CD4-positive, alpha-beta T cell (primary cell): Measurements from ENCODE around the gene SERPINE3. TPM values are rescaled to one million over a fixed set of nuclear protein-coding genes. Genes with fewer than 3 reads are reported as not detected.

Source experiments
- ATAC-seq: fragments of 200-7000 bp; cut with Tn5 transposase; one replicate; pipeline ENCODE4 v1.10.0; 2022; ENCODE audit warnings: mild to moderate bottlenecking; ENCODE audit not compliant: poor library complexity
- CTCF ChIA-PET: fragments of 350-600 bp; sonication (Branson Sonifier 250); formaldehyde crosslinking; loops from one replicate; lab custom pipeline; 2021; ENCODE audit warnings: antibody characterized with exemption, inconsistent platforms; lab: Charles Lee
- POLR2A ChIA-PET: fragments of 350-600 bp; sonication (Branson Sonifier 250); formaldehyde crosslinking; loops from one replicate; lab custom pipeline; 2021; ENCODE audit warnings: antibody characterized with exemption, inconsistent platforms; lab: Charles Lee
- DNase-seq, 14 experiments: peaks; one replicate each; pipeline ENCODE4 v3.0.0-alpha.2; 2013 to 2020; ENCODE audit warnings: mixed read lengths in 2 of 14
- H3K27ac ChIP-seq, 2 donors: one replicate each; pipeline versions ENCODE4 v1.5.1 to v1.7.0; 2013; ENCODE audit warnings: low read length in 2 of 2, low read depth in 1 of 2, mild to moderate bottlenecking in 1 of 2
- H3K27me3 ChIP-seq, 2 experiments: 1 replicate in 1 of 2; 2 replicates in 1 of 2; pipeline versions ENCODE4 v1.6.1 to v1.7.0; 2013; ENCODE audit warnings: low read length in 2 of 2, control low read depth in 1 of 2, mild to moderate bottlenecking in 1 of 2, moderate library complexity in 1 of 2; ENCODE audit not compliant: insufficient read depth in 2 of 2, control insufficient read depth in 1 of 2
- H3K36me3 ChIP-seq: one replicate; pipeline ENCODE4 v1.6.1; 2013; ENCODE audit warnings: low read length, control low read depth; ENCODE audit not compliant: insufficient read depth
- H3K4me1 ChIP-seq: one replicate; pipeline ENCODE4 v1.6.1; 2013; ENCODE audit warnings: low read length, control low read depth; ENCODE audit not compliant: insufficient read depth
- H3K4me3 ChIP-seq: one replicate; pipeline ENCODE4 v1.5.1; 2013; ENCODE audit warnings: mild to moderate bottlenecking, low read length, moderate library complexity
- H3K9me3 ChIP-seq, 2 experiments: 1 replicate in 1 of 2; 2 replicates in 1 of 2; pipeline versions ENCODE4 v1.6.1 to v1.7.0; 2013; ENCODE audit warnings: low read length in 2 of 2, mild to moderate bottlenecking in 2 of 2, control low read depth in 1 of 2, moderate library complexity in 1 of 2; ENCODE audit not compliant: control insufficient read depth in 1 of 2, insufficient read depth in 1 of 2
- H3K27ac Mint-ChIP-seq: one replicate; pipeline ENCODE4 v1.8.0; 2020; ENCODE audit warnings: mixed read lengths
- H3K27me3 Mint-ChIP-seq: one replicate; pipeline ENCODE4 v1.8.0; 2021; ENCODE audit warnings: mixed read lengths
- H3K36me3 Mint-ChIP-seq: one replicate; pipeline ENCODE4 v1.8.0; 2021; ENCODE audit warnings: low read depth, mixed read lengths
- H3K4me1 Mint-ChIP-seq: one replicate; pipeline ENCODE4 v1.8.0; 2021; ENCODE audit warnings: low read depth, mixed read lengths
- H3K4me3 Mint-ChIP-seq: one replicate; pipeline ENCODE4 v1.8.0; 2020; ENCODE audit warnings: mild to moderate bottlenecking, mixed read lengths
- H3K9me3 Mint-ChIP-seq: one replicate; pipeline ENCODE4 v1.8.0; 2020; ENCODE audit warnings: mixed read lengths
- CTCF ChIP-seq: fragments of 200-600 bp; IDR thresholded peaks from one replicate; pipeline ENCODE4 v1.8.0; 2022; ENCODE audit warnings: antibody characterized with exemption, mild to moderate bottlenecking
- intact Hi-C, 2 experiments: fragments of 100-400 bp; cut with DNase I in 1 of 2; cut with micrococcal nuclease in 1 of 2; formaldehyde crosslinking; loops; one replicate each; pipeline versions ENCODE4 v1.15.1 to v1.9.0; 2023 to 2025; cut with DNase I, micrococcal nuclease
- total RNA-seq, 174 experiments: library from RNA in 2 of 174; stranded (reverse) in 2 of 174; gene quantifications; one replicate each; pipeline ENCODE4 v1.2.3 and lab custom pipeline; 2021 to 2026

SERPINE3 gene
- total RNA-seq, 2 experiments from 2014 or later = not detected

GRCh38 chr13:51347099-51347498, 7.6 kb downstream of the SERPINE3 start:
- Histone ChIP-seq H3K9me3 (no peaks in the 10 kb centered on the region), H3K27ac (no peak overlapping the region), H3K27me3 (no peaks in the 10 kb centered on the region), H3K4me1 (no peaks in the 10 kb centered on the region), H3K4me3 (no peak overlapping the region), H3K36me3 (no peaks in the 10 kb centered on the region)
- no peak for TF ChIP-seq CTCF
- ChIA-PET POLR2A (no interaction called here), CTCF (no interaction called here)
- Mint-ChIP-seq H3K27ac (no peak overlapping the region), H3K4me3 (no peak overlapping the region), H3K36me3 (peaks cover under 1% of the 10 kb centered on the region), H3K27me3 (no peaks in the 10 kb centered on the region), H3K9me3 (no peaks in the 10 kb centered on the region), H3K4me1 (no peaks in the 10 kb centered on the region)
- intact Hi-C loops = no loop called here
- DNase-seq (no peak), ATAC-seq (no peak)

- Mint-ChIP-seq H3K27ac (no peak overlapping the region), H3K9me3 (no peaks in the 10 kb centered on the region), H3K36me3 (peaks cover 7% of the 10 kb centered on the region), H3K4me3 (no peak overlapping the region), H3K4me1 (no peaks in the 10 kb centered on the region), H3K27me3 (no peaks in the 10 kb centered on the region)
- ChIA-PET CTCF (no interaction called here), POLR2A (interaction anchor here (0.5 kb wide), 1 partner anchor 848 kb away, joined by 5 read pairs; no protein-coding TSS in a partner anchor)
- no peaks in the 10 kb centered on the region for H3K27me3 ChIP-seq
- H3K27ac ChIP-seq = no peak overlapping the region
- TF ChIP-seq CTCF = no peak
- ATAC-seq (no peak), DNase-seq (no peak)
- H3K9me3 ChIP-seq = no peaks in the 10 kb centered on the region
- no peaks in the 10 kb centered on the region for H3K36me3 ChIP-seq
- intact Hi-C loops = no loop called here
- no peaks in the 10 kb centered on the region for H3K4me1 ChIP-seq
- no peak overlapping the region for H3K4me3 ChIP-seq
Measured at GRCh38 chr13:51348069-51348967, 8.8 kb downstream of the SERPINE3 start.

- CTCF ChIA-PET = no interaction called here
- Histone ChIP-seq H3K36me3 (no peaks in the 10 kb centered on the region), H3K4me1 (no peaks in the 10 kb centered on the region), H3K9me3 (no peaks in the 10 kb centered on the region), H3K27me3 (no peaks in the 10 kb centered on the region), H3K27ac (no peak overlapping the region), H3K4me3 (no peak overlapping the region)
- no peak for DNase-seq
- no peak for TF ChIP-seq CTCF
- H3K4me3 Mint-ChIP-seq = no peak overlapping the region
- H3K36me3 Mint-ChIP-seq = peaks cover 7% of the 10 kb centered on the region
- intact Hi-C loops = no loop called here
- H3K27ac Mint-ChIP-seq = no peak overlapping the region
- H3K4me1 Mint-ChIP-seq = no peaks in the 10 kb centered on the region
- POLR2A ChIA-PET = no interaction called here
- no peaks in the 10 kb centered on the region for H3K9me3 Mint-ChIP-seq
- H3K27me3 Mint-ChIP-seq = no peaks in the 10 kb centered on the region
- no peak for ATAC-seq
Measured at GRCh38 chr13:51349016-51349415, 9.5 kb downstream of the SERPINE3 start.
